Mesodermal cell (in vitro differentiated cells): ENCODE results near the gene SERPINA12. TPM values are rescaled to one million over a fixed set of nuclear protein-coding genes. Genes with fewer than 3 reads are reported as not detected.

ENCODE experiments used
- H3K27ac ChIP-seq: 2 replicates; pipeline ENCODE4 v1.7.0; 2013; ENCODE audit warnings: mild to moderate bottlenecking, low read depth, low read length, moderate library complexity; ENCODE audit not compliant: severe bottlenecking
- H3K36me3 ChIP-seq: 2 replicates; pipeline ENCODE4 v1.7.1; 2013; ENCODE audit warnings: mild to moderate bottlenecking, low read length, moderate library complexity; ENCODE audit not compliant: control insufficient read depth, insufficient read depth
- H3K4me1 ChIP-seq: one replicate; pipeline ENCODE4 v1.7.1; 2013; ENCODE audit warnings: mild to moderate bottlenecking, low read length; ENCODE audit not compliant: insufficient read depth, control insufficient read depth, poor library complexity, severe bottlenecking
- H3K4me3 ChIP-seq: 2 replicates; pipeline ENCODE4 v1.7.0; 2013; ENCODE audit warnings: low read length, control low read depth, mild to moderate bottlenecking; ENCODE audit not compliant: insufficient read depth, poor library complexity, severe bottlenecking; ENCODE audit errors: extremely low read depth
- H3K9me3 ChIP-seq: 2 replicates; pipeline ENCODE4 v1.7.1; 2013; ENCODE audit warnings: mild to moderate bottlenecking, low read length, moderate library complexity; ENCODE audit not compliant: control insufficient read depth
- WGBS, 2 experiments: methylation state at CpG; one replicate each; pipeline ENCODE4 v1.1.5; 2013; ENCODE audit warnings: missing lambda C conversion rate in 2 of 2; ENCODE audit not compliant: insufficient coverage in 2 of 2; 5-methylcytosine and 5-hydroxymethylcytosine counted together
- polyA plus RNA-seq, 2 experiments: library from polyadenylated mRNA; stranded (reverse); fragments of 50-300 nt; gene quantifications; one replicate each; pipeline ENCODE4 v1.2.3, GENCODE V29; 2013

SERPINA12 gene, protein sequence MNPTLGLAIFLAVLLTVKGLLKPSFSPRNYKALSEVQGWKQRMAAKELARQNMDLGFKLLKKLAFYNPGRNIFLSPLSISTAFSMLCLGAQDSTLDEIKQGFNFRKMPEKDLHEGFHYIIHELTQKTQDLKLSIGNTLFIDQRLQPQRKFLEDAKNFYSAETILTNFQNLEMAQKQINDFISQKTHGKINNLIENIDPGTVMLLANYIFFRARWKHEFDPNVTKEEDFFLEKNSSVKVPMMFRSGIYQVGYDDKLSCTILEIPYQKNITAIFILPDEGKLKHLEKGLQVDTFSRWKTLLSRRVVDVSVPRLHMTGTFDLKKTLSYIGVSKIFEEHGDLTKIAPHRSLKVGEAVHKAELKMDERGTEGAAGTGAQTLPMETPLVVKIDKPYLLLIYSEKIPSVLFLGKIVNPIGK
- polyA plus RNA-seq (2013, experiment 1 of 2) = not detected
- polyA plus RNA-seq (2013, experiment 2 of 2) = not detected

DNA sequence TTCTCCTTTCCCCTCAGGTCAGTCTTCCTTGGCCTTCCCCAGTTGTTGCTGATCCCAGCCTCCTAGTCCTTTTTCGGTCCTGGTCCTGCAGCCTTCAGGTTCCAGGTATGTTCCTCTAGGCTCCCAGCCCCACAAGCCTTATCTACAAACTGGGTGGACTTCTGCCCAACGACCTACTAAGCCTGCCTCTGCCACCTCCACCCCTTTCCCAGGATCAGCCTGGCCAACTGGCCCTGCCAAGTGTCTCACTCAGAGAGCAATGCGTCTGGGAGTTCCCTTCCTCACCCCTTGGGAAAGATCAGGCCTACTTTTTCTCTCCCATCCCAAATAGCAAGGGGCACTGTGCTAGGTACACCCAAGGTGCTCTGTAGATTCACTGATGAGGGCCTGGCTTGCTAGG is at the start of gene SERPINA12:
Gene SERPINA12, minus strand, starts transcription at position 114 of the 400 bp plus-strand sequence. CDS start 11,072 bp downstream, outside the sequence.
- Histone ChIP-seq H3K9me3 (no peaks in the 10 kb centered on the region), H3K4me1 (no peaks in the 10 kb centered on the region), H3K36me3 (no peaks in the 10 kb centered on the region), H3K27ac (no peak within 1 kb of the TSS), H3K4me3 (no peak within 1 kb of the TSS)
- WGBS, 2 experiments = 75 to 86% methylated on average over 2 to 3 of the region's 3 CpGs

DNA sequence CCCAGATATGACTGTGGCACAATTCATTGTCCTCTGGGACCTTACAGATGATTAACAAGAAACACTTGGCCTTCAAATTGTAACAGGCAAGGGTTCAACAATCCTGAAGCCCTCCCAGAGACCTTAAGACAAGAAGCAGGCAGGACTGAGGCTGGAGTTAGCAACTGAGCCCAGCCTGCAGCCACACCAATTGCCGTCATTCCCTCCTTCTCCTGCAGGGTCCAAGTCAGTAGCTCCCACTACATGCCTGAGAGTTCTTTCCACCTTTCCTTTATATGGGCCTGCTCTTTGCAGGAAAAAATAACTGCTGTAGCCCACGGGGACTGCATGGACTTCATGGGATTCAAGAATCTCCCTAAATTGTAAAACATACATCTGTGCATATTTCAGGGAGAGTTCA is 49.6 kb upstream of the SERPINA12 start:
- no peaks in the 10 kb centered on the region for H3K36me3 ChIP-seq
- H3K9me3 ChIP-seq = no peaks in the 10 kb centered on the region
- H3K27ac ChIP-seq = no peak overlapping the region
- no peak overlapping the region for H3K4me3 ChIP-seq
- WGBS, 2 experiments = 75 to 91% methylated on average over 1 of the region's 2 CpGs
- H3K4me1 ChIP-seq = no peaks in the 10 kb centered on the region

GRCh38 chr14:94557327-94557726 is 48.1 kb upstream of the SERPINA12 start:
- Histone ChIP-seq H3K4me3 (no peak overlapping the region), H3K36me3 (no peaks in the 10 kb centered on the region), H3K9me3 (no peaks in the 10 kb centered on the region), H3K27ac (no peak overlapping the region), H3K4me1 (no peaks in the 10 kb centered on the region)
- WGBS, 2 experiments = no CpG with 5 or more reads among the region's 1 CpG

GRCh38 chr14:94555991-94556390 is 46.7 kb upstream of the SERPINA12 start:
- no peaks in the 10 kb centered on the region for H3K4me1 ChIP-seq
- H3K4me3 ChIP-seq = no peak overlapping the region
- 92 to 98% methylated on average over 6 to 9 of the region's 9 CpGs for WGBS, 2 experiments
- no peaks in the 10 kb centered on the region for H3K9me3 ChIP-seq
- H3K27ac ChIP-seq = no peak overlapping the region
- no peaks in the 10 kb centered on the region for H3K36me3 ChIP-seq

DNA sequence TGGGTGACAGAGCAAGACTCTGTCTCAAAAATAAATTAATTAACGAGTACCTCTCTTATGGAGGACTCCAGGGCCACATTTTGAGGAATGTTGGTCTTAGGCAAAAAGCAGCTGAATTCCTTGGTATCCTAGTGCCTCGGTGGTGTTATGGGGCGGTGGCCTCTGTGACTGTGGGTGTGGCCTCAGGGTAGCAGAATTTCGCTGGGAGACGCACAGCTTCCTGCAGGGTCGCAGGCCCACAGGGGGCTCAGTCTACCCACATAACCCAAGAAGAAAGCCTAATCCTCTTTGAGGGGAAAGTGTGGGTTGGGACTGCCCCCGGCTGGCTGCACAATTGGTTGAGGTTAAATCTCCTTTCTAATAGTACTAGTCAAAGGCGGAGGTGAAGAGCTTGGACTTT is 40.8 kb upstream of the SERPINA12 start:
- H3K36me3 ChIP-seq = no peaks in the 10 kb centered on the region
- WGBS, 2 experiments = 80 to 93% methylated on average over 3 to 5 of the region's 8 CpGs
- H3K4me3 ChIP-seq = no peak overlapping the region
- H3K9me3 ChIP-seq = no peaks in the 10 kb centered on the region
- H3K27ac ChIP-seq = no peak overlapping the region
- no peaks in the 10 kb centered on the region for H3K4me1 ChIP-seq

DNA sequence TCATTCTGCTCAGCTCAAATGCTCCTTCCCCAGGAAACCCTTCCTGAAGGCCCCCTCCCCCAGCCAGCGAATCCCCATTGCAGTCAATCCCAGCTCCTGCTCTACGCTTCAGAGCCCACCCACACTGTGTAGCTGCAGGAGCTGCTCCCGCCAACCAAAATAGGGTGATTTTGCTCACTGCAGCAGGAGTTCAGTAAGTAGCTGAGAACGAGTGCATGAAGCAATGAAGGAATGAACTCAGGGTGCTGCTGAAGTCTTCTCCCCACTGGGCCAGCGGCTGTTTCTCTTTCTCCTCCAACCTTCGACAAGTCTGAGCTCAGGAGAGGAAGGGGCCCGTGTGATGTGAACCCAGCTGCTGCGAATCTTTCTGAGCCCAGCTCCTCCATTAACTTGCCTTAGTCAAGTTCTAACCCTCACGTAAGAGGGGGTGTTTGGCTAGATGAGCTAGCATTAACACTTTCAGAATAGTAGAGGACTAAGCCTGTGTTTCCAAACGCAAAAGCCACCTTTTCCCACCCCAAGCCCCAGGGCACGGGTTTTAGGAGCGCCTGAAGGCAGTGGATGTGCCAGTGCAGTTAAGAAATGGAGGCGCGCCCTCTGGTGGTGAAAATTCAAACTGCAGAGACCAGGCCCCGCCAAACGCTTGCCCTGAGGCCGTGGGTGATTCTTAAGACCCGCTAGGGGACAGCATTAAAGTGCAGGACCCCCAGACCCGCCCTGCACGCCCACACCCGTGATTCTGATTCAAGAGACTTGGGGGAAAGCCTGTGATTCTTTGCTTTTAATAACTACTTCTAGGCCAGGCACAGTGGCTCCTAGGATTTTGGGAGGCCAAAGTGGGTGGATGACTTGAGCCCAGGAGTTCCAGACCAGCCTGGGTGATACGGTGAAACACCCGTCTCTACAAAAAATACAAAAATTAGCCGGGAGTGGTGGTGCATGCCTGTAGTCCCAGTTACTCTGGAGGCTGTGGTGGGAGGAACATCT is 40.0 kb upstream of the SERPINA12 start:
- Histone ChIP-seq H3K9me3 (no peaks in the 10 kb centered on the region), H3K4me1 (no peaks in the 10 kb centered on the region), H3K36me3 (no peaks in the 10 kb centered on the region), H3K27ac (no peak overlapping the region), H3K4me3 (no peak overlapping the region)
- 20 to 38% methylated on average over 13 to 18 of the region's 24 CpGs for WGBS, 2 experiments

GRCh38 chr14:94548131-94548998 is 39.1 kb upstream of the SERPINA12 start:
- Histone ChIP-seq H3K27ac (no peak overlapping the region), H3K4me1 (no peaks in the 10 kb centered on the region), H3K36me3 (no peaks in the 10 kb centered on the region), H3K9me3 (no peaks in the 10 kb centered on the region), H3K4me3 (no peak overlapping the region)
- 90 to 93% methylated on average over 8 to 12 of the region's 14 CpGs for WGBS, 2 experiments

DNA sequence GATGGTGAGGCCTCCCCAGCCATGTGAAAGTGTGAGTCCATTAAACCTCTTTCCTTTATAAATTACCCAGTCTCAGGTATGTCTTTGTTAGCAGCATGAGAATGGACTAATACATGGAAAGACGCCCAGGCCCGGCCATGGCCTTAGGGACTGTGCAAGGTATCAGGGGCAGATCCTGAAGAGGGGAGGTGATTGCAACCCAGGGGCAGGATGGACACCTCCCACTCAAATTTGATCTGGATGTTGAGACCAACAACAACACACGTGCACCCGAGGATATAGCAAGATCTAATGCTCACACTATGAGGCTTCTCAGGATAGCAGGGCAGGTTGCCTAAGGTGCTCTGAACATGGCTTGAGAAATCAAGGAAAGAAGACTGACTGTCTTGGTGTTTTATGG is 38.5 kb upstream of the SERPINA12 start:
- WGBS, 2 experiments = 78 to 84% methylated on average over 2 to 4 of the region's 4 CpGs
- H3K9me3 ChIP-seq = no peaks in the 10 kb centered on the region
- H3K4me1 ChIP-seq = no peaks in the 10 kb centered on the region
- H3K27ac ChIP-seq = no peak overlapping the region
- H3K36me3 ChIP-seq = no peaks in the 10 kb centered on the region
- H3K4me3 ChIP-seq = no peak overlapping the region

DNA sequence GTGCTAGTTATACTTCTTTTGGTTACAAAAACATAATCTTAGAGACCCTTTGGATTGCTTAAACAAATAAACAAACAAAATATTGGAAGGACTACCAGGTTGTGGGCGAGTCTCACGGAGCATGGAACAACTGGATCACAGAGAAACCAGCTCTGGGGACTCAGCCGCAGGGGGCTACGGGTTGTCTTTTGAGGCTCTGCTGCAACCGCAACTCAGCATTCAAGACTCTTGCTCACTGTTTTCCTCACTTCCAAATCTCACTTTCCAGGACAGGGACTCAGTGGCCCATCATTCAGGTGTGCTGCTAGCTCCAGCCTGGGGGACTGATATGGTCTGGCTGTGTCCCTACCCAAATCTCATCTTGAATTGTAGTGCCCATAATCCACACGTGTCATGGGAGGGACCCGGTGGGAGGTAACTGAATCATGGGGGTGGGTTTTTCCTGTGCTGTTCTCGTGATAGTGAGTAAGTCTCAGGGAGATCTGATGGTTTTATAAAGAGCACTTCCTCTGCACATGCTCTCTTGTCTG is 37.9 kb upstream of the SERPINA12 start:
- WGBS, 2 experiments = 93 to 95% methylated on average over 6 of the region's 8 CpGs
- no peak overlapping the region for H3K4me3 ChIP-seq

More for the DNA sequence above, 37.9 kb upstream of the SERPINA12 start:
- Histone ChIP-seq H3K9me3 (no peaks in the 10 kb centered on the region), H3K27ac (no peak overlapping the region), H3K4me1 (no peaks in the 10 kb centered on the region), H3K36me3 (no peaks in the 10 kb centered on the region)
